HG02571 (cell line): ENCODE data around the gene PATE3.

ENCODE experiments used
- ATAC-seq: cut with Tn5 transposase; IDR thresholded peaks from one replicate; pipeline ENCODE4 v1.9.1; 2021; ENCODE audit warnings: mild to moderate bottlenecking, moderate library complexity; ENCODE audit not compliant: unreplicated experiment

PATE3 gene

DNA sequence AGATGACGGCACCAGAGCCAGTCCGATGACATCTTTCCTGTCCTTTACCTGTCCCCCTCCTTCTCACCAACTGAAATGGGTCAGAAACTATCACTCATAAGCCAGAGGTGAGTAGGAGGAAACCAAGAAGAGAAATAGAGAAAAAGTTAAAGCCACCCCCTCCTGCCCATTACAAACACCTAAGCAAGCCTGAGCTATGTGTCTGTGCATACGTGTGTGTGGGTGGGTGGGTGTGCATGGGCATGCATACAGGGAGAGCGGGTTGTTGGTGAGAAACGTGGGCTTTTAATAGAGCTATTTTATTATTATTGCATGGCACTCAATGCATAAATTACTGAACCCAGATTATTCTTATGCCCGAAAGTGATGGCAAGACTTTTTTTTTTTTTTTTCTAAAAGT is 47.8 kb downstream of the PATE3 start:
- ATAC-seq, result no peak
